ENCODE results near the gene SLC24A3. TPM values are rescaled to one million over a fixed set of nuclear protein-coding genes. Genes with fewer than 3 reads are reported as not detected.

SLC24A3 gene
- total RNA-seq, 3 donors from 2014 or later = 4.3 to 34.9 (median 5.7) TPM

DNA sequence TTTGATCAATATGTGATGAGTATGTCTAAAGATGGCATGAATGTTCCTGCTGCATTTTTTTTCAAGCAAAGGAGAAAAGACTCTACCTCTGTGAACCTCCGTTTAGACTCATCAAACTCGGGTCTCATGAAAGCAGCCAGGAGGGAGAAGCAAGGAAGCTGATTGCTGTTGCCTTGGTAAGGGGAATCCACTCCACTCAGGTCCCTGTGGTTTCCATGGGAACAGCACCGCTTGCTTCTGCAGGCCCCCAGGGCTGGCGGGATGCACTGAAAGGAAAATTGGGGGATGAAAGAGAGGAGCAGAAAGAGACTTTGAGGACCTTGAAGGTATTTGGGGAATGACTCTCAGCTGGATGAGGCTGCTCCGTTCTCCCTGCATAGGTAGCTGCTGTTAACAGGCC, 296.0 kb downstream of the SLC24A3 start:
- Histone ChIP-seq H3K4me3 (no peak overlapping the region), H3K4me1 (ENCODE audit: low read depth) (no peaks in the 10 kb centered on the region), H3K9me3 (no peaks in the 10 kb centered on the region), H3K36me3 (ENCODE audit: low read depth) (no peaks in the 10 kb centered on the region)
- ATAC-seq (no peak), DNase-seq (no peak)
- intact Hi-C loops (cut with DNase I, micrococcal nuclease) = no loop called here
- TF ChIP-seq, protein P1, sequence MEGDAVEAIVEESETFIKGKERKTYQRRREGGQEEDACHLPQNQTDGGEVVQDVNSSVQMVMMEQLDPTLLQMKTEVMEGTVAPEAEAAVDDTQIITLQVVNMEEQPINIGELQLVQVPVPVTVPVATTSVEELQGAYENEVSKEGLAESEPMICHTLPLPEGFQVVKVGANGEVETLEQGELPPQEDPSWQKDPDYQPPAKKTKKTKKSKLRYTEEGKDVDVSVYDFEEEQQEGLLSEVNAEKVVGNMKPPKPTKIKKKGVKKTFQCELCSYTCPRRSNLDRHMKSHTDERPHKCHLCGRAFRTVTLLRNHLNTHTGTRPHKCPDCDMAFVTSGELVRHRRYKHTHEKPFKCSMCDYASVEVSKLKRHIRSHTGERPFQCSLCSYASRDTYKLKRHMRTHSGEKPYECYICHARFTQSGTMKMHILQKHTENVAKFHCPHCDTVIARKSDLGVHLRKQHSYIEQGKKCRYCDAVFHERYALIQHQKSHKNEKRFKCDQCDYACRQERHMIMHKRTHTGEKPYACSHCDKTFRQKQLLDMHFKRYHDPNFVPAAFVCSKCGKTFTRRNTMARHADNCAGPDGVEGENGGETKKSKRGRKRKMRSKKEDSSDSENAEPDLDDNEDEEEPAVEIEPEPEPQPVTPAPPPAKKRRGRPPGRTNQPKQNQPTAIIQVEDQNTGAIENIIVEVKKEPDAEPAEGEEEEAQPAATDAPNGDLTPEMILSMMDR (IDR thresholded peaks at IDR 0.05) = no peak

DNA sequence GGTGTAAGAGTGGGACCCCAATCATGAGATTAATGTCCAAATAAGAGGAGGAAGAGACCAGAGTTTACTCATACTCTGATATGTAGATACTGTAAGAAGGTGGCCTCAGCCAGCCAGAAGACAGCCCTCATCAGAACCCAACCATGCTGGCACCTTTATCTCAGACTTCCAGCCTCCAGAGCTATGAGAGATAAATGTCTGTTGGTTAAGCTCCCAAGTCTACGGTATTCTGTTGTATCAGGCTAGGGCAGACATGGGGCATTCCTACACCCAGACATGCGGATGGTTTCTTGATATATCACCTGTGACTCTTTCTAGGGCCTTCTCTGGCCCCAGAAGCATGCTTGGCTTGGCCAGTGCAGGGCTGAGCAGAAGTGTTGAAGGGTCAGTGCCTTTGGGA, 298.2 kb downstream of the SLC24A3 start:
- intact Hi-C loops (cut with DNase I, micrococcal nuclease) = no loop called here
- H3K9me3 ChIP-seq = no peaks in the 10 kb centered on the region
- TF ChIP-seq, protein P1 (IDR thresholded peaks at IDR 0.05) = no peak
- H3K36me3 ChIP-seq (ENCODE audit: low read depth) = no peaks in the 10 kb centered on the region
- no peaks in the 10 kb centered on the region for H3K4me1 ChIP-seq (ENCODE audit: low read depth)
- H3K4me3 ChIP-seq = no peak overlapping the region
- DNase-seq (no peak), ATAC-seq (no peak)

DNA sequence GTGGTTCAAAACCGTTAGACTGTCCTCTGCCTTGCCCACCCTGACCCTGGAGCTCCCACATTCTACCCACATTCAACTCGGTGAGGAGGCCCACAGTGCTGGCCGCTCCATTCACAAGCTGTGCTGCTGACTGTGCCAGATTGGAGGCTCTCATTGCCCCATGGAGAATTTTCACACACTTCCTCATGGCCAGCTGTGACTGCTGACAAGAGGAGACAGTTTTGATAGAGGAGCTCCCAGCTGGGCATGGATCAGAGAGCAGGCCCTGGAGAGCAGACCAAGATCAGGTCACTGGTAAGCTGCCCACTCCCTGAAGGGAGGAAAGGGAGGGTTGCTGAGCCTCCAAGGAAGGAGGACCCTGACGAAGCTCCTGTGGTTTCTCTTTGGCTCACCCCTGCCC, 299.5 kb downstream of the SLC24A3 start:
- Histone ChIP-seq H3K4me3 (no peak overlapping the region), H3K9me3 (no peaks in the 10 kb centered on the region), H3K4me1 (ENCODE audit: low read depth) (no peaks in the 10 kb centered on the region), H3K36me3 (ENCODE audit: low read depth) (no peaks in the 10 kb centered on the region)
- DNase-seq = no peak
- no peak for ATAC-seq
- intact Hi-C loops (cut with DNase I, micrococcal nuclease) = no loop called here
- TF ChIP-seq, protein P1 (IDR thresholded peaks at IDR 0.05) = no peak

DNA sequence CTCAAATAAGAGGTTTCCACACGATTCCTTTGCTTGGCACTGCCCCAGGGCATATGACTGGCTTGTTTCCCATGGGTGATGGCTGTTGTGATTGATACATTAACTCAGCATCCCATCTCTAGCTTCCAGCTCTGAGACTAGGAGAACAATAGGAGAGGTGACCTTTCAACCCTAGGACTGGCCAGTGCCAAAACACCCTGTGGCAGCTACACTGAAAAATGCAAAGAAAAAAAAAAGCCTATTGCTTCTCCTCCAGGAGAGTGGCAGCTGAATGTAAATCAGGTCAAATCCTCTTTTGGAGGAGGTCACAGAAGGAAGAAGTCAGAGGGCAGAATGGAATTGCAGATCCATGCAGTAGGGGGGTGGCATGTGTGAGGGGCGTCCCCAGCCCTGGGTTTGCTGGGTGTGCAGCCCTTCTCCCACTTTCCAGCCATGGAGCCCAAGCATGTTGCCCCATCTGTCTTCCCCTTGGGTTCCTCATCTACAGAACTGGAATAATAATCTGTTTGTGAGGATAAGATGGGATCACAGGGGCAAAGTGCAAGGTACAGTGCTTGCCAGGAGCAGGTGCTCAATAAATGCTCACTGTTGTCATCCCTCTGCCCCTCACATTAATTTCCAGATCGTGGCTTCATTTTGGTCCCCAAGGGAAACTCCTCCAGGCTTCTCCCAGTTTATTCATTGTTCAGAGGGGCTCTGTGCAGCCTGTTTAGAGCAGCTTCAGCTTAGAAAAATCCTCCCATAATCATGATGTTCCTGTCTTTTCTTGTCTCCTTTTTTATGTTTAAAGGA, 300.6 kb downstream of the SLC24A3 start:
- no peaks in the 10 kb centered on the region for H3K36me3 ChIP-seq (ENCODE audit: low read depth)
- intact Hi-C loops (cut with DNase I, micrococcal nuclease) = no loop called here
- ATAC-seq = no peak
- no peak overlapping the region for H3K4me3 ChIP-seq
- TF ChIP-seq, protein P1 (IDR thresholded peaks at IDR 0.05) = no peak
- H3K9me3 ChIP-seq = no peaks in the 10 kb centered on the region
- no peak for DNase-seq
- H3K4me1 ChIP-seq (ENCODE audit: low read depth) = no peaks in the 10 kb centered on the region

DNA sequence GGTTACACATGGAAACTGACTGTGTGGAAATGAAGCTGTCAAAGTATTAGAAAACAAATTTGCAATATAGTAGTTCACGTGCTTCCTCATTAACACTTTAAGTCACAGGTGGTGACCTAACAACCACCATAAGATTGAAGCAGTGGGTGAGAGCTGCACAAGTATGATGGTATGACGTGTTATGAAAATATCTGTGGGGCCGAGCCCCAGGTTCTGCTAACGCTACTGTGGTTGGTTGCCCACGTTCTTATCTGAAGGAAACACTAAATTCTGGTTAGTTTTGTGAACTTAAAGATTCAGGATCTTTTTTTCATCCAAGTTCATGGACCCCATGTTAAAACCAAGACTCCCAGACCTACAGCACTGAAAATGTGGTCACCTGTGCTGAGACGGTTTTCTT, 302.6 kb downstream of the SLC24A3 start:
- TF ChIP-seq, protein P1 (IDR thresholded peaks at IDR 0.05) = no peak
- no peak overlapping the region for H3K4me3 ChIP-seq
- no peaks in the 10 kb centered on the region for H3K4me1 ChIP-seq (ENCODE audit: low read depth)
- intact Hi-C loops (cut with DNase I, micrococcal nuclease) = no loop called here
- H3K9me3 ChIP-seq = no peaks in the 10 kb centered on the region
- DNase-seq (no peak), ATAC-seq (no peak)
- H3K36me3 ChIP-seq (ENCODE audit: low read depth) = no peaks in the 10 kb centered on the region
